Activated CD8-positive, alpha-beta memory T cell treated with anti-CD3 and anti-CD28 coated beads for 1 hour (primary cell): Measurements from ENCODE around the gene ZNF316.

ENCODE experiments used
- DNase-seq, 2 donors: peaks; one replicate each; pipeline ENCODE4 v3.0.0-alpha.2; 2020; ENCODE audit warnings: low read depth in 1 of 2; ENCODE audit errors: extremely low read depth in 1 of 2

ZNF316 gene

GRCh38 chr7:6675807-6676405 lies 38.8 kb downstream of the ZNF316 start:
- DNase-seq: no peak

- DNase-seq: no peak
Observed at GRCh38 chr7:6680146-6680545, 43.0 kb downstream of the ZNF316 start.

GRCh38 chr7:6691103-6691502 lies 54.0 kb downstream of the ZNF316 start:
- no peak for DNase-seq

- no peak for DNase-seq
Observed at GRCh38 chr7:6691609-6692106, 54.5 kb downstream of the ZNF316 start.

- DNase-seq: no peak
Observed at GRCh38 chr7:6700793-6701192, 63.7 kb downstream of the ZNF316 start.

GRCh38 chr7:6701860-6702259 lies 64.7 kb downstream of the ZNF316 start:
- DNase-seq: no peak
